ENCODE measurements around the gene THTPA. TPM values are rescaled to one million over a fixed set of nuclear protein-coding genes. Genes with fewer than 3 reads are reported as not detected.

The THTPA gene
- total RNA-seq, 1 experiment from 2014 or later: 4.1 TPM

GRCh38 chr14:23601845-23602180 is 45.7 kb downstream of the THTPA start:
- H3K27me3 ChIP-seq (ENCODE audit: insufficient read depth, low read depth): no peaks in the 10 kb centered on the region
- H3K4me2 ChIP-seq: peak overlapping the region; percentile 27; the same call in 1 of the 2 replicates
- ChIA-PET POLR2A (ENCODE audit: unreplicated experiment) (no interaction called here), CTCF (no interaction called here)
- intact Hi-C loops (cut with micrococcal nuclease; ENCODE audit: unreplicated experiment): no loop called here
- no TSS peak for BruUV-seq (replicated peaks)
- no peak overlapping the region for H3K27ac ChIP-seq
- no peaks in the 10 kb centered on the region for H3K9me3 ChIP-seq (ENCODE audit: insufficient read depth, low read depth)
- H3F3A ChIP-seq (ENCODE audit: insufficient read depth, low read depth): no peaks in the 10 kb centered on the region
- H2AFZ ChIP-seq: no peak overlapping the region
- no peaks in the 10 kb centered on the region for H3K9me2 ChIP-seq (ENCODE audit: insufficient read depth)
- TF ChIP-seq EZH2 (IDR thresholded peaks at IDR 0.05; ENCODE audit: low read depth): no peak
- TF ChIP-seq, protein P1, sequence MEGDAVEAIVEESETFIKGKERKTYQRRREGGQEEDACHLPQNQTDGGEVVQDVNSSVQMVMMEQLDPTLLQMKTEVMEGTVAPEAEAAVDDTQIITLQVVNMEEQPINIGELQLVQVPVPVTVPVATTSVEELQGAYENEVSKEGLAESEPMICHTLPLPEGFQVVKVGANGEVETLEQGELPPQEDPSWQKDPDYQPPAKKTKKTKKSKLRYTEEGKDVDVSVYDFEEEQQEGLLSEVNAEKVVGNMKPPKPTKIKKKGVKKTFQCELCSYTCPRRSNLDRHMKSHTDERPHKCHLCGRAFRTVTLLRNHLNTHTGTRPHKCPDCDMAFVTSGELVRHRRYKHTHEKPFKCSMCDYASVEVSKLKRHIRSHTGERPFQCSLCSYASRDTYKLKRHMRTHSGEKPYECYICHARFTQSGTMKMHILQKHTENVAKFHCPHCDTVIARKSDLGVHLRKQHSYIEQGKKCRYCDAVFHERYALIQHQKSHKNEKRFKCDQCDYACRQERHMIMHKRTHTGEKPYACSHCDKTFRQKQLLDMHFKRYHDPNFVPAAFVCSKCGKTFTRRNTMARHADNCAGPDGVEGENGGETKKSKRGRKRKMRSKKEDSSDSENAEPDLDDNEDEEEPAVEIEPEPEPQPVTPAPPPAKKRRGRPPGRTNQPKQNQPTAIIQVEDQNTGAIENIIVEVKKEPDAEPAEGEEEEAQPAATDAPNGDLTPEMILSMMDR (conservative IDR thresholded peaks at IDR 0.05): no peak
- no peak overlapping the region for H3K4me3 ChIP-seq
- H3K4me1 ChIP-seq (replicated peaks; ENCODE audit: insufficient read depth): peaks cover 8% of the 10 kb centered on the region; the same call in 1 of the 2 replicates
- H4K20me1 ChIP-seq (ENCODE audit: insufficient read depth): no peaks in the 10 kb centered on the region
- no peaks in the 10 kb centered on the region for H3K79me2 ChIP-seq (ENCODE audit: low read depth)
- peak in 1 of 2 experiments; percentile 50 for DNase-seq
- H3K36me3 ChIP-seq (ENCODE audit: low read depth): no peaks in the 10 kb centered on the region

DNA sequence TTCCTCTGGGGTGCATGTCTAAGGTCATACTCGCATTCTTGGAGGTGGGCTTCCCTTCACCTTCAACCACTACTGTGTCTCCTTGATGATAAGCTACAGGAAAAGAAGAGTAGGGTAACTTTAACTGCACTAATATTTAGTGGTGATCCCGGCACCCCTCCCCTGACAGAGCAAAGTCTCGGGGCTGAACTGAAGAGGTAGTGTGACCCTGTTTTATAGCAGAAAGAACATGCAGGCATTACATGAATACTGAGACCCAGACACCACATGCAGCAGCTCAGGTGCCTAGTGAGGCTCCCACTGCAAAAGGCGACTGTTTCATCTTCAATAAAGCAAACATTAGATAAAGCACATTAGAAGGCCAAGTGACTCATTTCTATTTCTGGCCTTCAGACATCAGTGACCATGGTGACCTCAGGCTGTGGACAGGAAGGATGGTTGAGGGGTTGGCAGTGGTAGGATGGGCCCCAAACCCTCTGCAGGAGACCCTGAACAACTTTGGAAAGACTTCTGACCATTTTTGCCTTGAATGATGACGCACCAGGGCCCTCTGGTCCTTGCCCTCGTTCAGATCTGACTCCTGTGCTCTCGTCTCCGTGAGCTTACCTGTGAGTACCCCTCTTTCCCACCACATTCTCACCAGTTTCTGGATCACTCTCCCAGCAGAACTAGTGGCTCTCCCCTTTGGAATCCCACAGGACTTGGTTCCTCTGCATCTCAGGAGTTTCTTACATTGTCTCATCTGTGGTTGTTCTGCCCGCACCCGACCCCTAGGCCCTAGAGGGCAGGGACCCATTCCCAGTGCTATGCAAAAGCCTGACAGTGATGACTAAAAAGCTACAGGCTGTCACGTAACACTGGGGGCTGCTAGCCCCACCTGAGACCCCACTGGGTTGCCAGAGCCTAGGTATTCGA is 46.4 kb downstream of the THTPA start:
- no peak overlapping the region for H3K27ac ChIP-seq
- no peaks in the 10 kb centered on the region for H3K9me2 ChIP-seq (ENCODE audit: insufficient read depth)
- CTCF ChIA-PET: no interaction called here
- POLR2A ChIA-PET (ENCODE audit: unreplicated experiment): interaction anchor here (0.7 kb wide), 1 partner anchor 491 kb away, joined by 5 read pairs; the partner anchor contains the start of gene PCK2
- TF ChIP-seq, protein P1 (conservative IDR thresholded peaks at IDR 0.05): no peak
- no peak for TF ChIP-seq EZH2 (IDR thresholded peaks at IDR 0.05; ENCODE audit: low read depth)
- BruUV-seq (replicated peaks): no TSS peak
- intact Hi-C loops (cut with micrococcal nuclease; ENCODE audit: unreplicated experiment): no loop called here
- H3K4me3 ChIP-seq: no peak overlapping the region
- no peaks in the 10 kb centered on the region for H3K27me3 ChIP-seq (ENCODE audit: insufficient read depth, low read depth)
- H3K4me2 ChIP-seq: peak overlapping the region; percentile 27; the same call in 1 of the 2 replicates
- H3K9me3 ChIP-seq (ENCODE audit: insufficient read depth, low read depth): no peaks in the 10 kb centered on the region
- H2AFZ ChIP-seq: no peak overlapping the region
- peak in 1 of 2 experiments; percentile 41 for DNase-seq
- peaks cover 8% of the 10 kb centered on the region; the same call in 1 of the 2 replicates for H3K4me1 ChIP-seq (replicated peaks; ENCODE audit: insufficient read depth)
- no peaks in the 10 kb centered on the region for H3F3A ChIP-seq (ENCODE audit: insufficient read depth, low read depth)
- H3K79me2 ChIP-seq (ENCODE audit: low read depth): no peaks in the 10 kb centered on the region
- H4K20me1 ChIP-seq (ENCODE audit: insufficient read depth): no peaks in the 10 kb centered on the region
- no peaks in the 10 kb centered on the region for H3K36me3 ChIP-seq (ENCODE audit: low read depth)

DNA sequence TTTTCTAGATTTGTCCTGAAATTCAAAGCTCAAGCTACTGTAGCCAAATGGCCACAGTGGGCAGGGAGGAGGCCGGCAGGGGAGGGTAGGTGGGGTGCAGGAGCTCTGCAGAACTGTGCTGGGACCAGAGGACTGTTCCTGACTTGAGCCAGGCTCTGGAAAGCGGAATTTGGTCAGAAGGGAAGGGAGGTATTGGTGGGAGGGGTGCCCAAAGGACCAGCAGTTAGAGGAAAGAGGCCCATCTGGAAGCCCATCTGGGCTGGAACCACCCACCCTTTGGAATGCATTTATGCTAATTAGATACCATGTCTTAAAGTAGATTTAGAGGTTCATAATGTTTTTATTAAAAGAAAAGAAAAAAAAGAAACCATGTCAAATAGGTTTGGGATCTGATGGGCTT is 47.0 kb downstream of the THTPA start:
- Histone ChIP-seq H3K79me2 (ENCODE audit: low read depth) (no peaks in the 10 kb centered on the region), H3K4me2 (no peak overlapping the region), H3K27ac (no peak overlapping the region), H3K36me3 (ENCODE audit: low read depth) (no peaks in the 10 kb centered on the region), H3K4me3 (no peak overlapping the region), H3K9me2 (ENCODE audit: insufficient read depth) (no peaks in the 10 kb centered on the region), H3K9me3 (ENCODE audit: insufficient read depth, low read depth) (no peaks in the 10 kb centered on the region), H3K27me3 (ENCODE audit: insufficient read depth, low read depth) (no peaks in the 10 kb centered on the region), H4K20me1 (ENCODE audit: insufficient read depth) (no peaks in the 10 kb centered on the region), H3F3A (ENCODE audit: insufficient read depth, low read depth) (no peaks in the 10 kb centered on the region), H3K4me1 (replicated peaks; ENCODE audit: insufficient read depth) (peaks cover 8% of the 10 kb centered on the region; the same call in 1 of the 2 replicates), H2AFZ (no peak overlapping the region)
- CTCF ChIA-PET: no interaction called here
- no TSS peak for BruUV-seq (replicated peaks)
- intact Hi-C loops (cut with micrococcal nuclease; ENCODE audit: unreplicated experiment): no loop called here
- DNase-seq: no peak
- TF ChIP-seq EZH2 (IDR thresholded peaks at IDR 0.05; ENCODE audit: low read depth): no peak
- TF ChIP-seq, protein P1 (conservative IDR thresholded peaks at IDR 0.05): no peak
- POLR2A ChIA-PET (ENCODE audit: unreplicated experiment): interaction anchor here (0.7 kb wide), 1 partner anchor 491 kb away, joined by 5 read pairs; the partner anchor contains the start of gene PCK2
